Tibial artery (tissue), 4 donors: ENCODE results near the gene ACKR3.
A peak's percentile ranks its signal among the peaks of the same experiment; 100 is the strongest.

Experiments
- DNase-seq, 2 donors: peaks; one replicate each; pipeline ENCODE4 v3.0.0-alpha.2; 2019
- H3K27ac ChIP-seq, 2 donors: fragments of 200-600 bp; sonication (generic) in 1 of 2; 1 replicate in 1 of 2; 2 replicates in 1 of 2; pipeline ENCODE4 v1.5.1; 2018 to 2019; ENCODE audit warnings: mild to moderate bottlenecking in 1 of 2
- H3K27me3 ChIP-seq, 2 donors: fragments of 200-600 bp; sonication (generic) in 1 of 2; one replicate each; pipeline versions ENCODE4 v1.5.1 to v1.6.0; 2016 to 2019
- H3K36me3 ChIP-seq, 3 donors: fragments of 200-600 bp; sonication (generic) in 2 of 3; one replicate each; pipeline ENCODE4 v1.5.1; 2016 to 2019; ENCODE audit warnings: mild to moderate bottlenecking in 2 of 3
- H3K4me1 ChIP-seq, 4 donors: fragments of 200-600 bp; sonication (generic) in 2 of 4; 1 replicate in 3 of 4; 2 replicates in 1 of 4; pipeline ENCODE4 v1.5.1; 2016 to 2019
- H3K4me3 ChIP-seq, 2 donors: fragments of 200-600 bp; sonication (generic) in 1 of 2; 1 replicate in 1 of 2; 2 replicates in 1 of 2; pipeline ENCODE4 v1.5.1; 2018 to 2019; ENCODE audit warnings: mild to moderate bottlenecking in 2 of 2
- H3K9me3 ChIP-seq, 3 donors: fragments of 200-600 bp; sonication (generic) in 1 of 3; one replicate each; pipeline ENCODE4 v1.5.1; 2016 to 2019
- intact Hi-C: fragments of 100-400 bp; cut with DNase I; formaldehyde crosslinking; loops from one replicate; pipeline ENCODE4 v1.15.0; 2023; ENCODE audit warnings: low total_unique reads
- TF ChIP-seq, protein P1 (sequence below), 2 experiments: fragments of 200-600 bp in 1 of 2; fragments of 450-650 bp in 1 of 2; IDR thresholded peaks; one replicate each; pipeline ENCODE4 v1.5.1; 2017 to 2019; ENCODE audit warnings: antibody characterized with exemption in 2 of 2, mild to moderate bottlenecking in 1 of 2, moderate library complexity in 1 of 2

Gene ACKR3

DNA sequence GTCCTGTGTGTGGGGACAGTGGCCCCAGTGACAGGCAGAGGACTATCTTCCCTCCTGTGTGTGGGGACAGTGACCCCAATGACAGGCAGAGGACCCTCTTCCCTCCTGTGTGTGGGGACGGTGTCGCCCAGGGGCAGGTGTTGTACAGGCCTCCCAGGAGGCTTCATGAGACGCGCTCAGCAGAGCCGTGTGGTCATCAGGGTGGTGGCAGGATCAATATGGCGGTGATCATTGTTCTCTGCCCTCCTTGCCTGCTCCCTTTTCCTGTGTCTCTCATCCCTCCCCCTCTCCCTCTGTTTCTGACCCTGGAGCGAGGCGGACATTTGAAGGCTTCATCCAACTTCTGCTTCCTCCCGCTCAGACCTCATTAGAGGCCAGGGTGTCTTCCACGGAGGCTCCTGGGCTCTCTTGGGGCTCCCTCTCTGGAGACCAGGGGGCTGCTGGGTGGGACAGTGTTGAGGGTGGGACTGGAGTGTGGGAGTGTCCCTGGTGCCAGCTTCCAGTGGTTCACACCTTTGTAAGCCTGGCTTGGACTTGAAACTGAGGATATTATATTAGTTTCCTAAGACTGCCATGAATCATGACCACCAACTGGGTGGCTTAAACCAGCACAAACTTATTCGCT is 59.5 kb downstream of the ACKR3 start:
- Histone ChIP-seq H3K4me3 (no peak overlapping the region), H3K27ac (no peak overlapping the region), H3K36me3 (no peaks in the 10 kb centered on the region), H3K27me3 (no peaks in the 10 kb centered on the region), H3K9me3 (no peaks in the 10 kb centered on the region), H3K4me1 (peaks cover 0 to 16% (median 2%) of the 10 kb centered on the region in 4 donors)
- TF ChIP-seq, protein P1, sequence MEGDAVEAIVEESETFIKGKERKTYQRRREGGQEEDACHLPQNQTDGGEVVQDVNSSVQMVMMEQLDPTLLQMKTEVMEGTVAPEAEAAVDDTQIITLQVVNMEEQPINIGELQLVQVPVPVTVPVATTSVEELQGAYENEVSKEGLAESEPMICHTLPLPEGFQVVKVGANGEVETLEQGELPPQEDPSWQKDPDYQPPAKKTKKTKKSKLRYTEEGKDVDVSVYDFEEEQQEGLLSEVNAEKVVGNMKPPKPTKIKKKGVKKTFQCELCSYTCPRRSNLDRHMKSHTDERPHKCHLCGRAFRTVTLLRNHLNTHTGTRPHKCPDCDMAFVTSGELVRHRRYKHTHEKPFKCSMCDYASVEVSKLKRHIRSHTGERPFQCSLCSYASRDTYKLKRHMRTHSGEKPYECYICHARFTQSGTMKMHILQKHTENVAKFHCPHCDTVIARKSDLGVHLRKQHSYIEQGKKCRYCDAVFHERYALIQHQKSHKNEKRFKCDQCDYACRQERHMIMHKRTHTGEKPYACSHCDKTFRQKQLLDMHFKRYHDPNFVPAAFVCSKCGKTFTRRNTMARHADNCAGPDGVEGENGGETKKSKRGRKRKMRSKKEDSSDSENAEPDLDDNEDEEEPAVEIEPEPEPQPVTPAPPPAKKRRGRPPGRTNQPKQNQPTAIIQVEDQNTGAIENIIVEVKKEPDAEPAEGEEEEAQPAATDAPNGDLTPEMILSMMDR (IDR thresholded peaks at IDR 0.05) = no peak
- intact Hi-C loops = no loop called here
- DNase-seq = peak in 1 of 2 donors; percentile 53

DNA sequence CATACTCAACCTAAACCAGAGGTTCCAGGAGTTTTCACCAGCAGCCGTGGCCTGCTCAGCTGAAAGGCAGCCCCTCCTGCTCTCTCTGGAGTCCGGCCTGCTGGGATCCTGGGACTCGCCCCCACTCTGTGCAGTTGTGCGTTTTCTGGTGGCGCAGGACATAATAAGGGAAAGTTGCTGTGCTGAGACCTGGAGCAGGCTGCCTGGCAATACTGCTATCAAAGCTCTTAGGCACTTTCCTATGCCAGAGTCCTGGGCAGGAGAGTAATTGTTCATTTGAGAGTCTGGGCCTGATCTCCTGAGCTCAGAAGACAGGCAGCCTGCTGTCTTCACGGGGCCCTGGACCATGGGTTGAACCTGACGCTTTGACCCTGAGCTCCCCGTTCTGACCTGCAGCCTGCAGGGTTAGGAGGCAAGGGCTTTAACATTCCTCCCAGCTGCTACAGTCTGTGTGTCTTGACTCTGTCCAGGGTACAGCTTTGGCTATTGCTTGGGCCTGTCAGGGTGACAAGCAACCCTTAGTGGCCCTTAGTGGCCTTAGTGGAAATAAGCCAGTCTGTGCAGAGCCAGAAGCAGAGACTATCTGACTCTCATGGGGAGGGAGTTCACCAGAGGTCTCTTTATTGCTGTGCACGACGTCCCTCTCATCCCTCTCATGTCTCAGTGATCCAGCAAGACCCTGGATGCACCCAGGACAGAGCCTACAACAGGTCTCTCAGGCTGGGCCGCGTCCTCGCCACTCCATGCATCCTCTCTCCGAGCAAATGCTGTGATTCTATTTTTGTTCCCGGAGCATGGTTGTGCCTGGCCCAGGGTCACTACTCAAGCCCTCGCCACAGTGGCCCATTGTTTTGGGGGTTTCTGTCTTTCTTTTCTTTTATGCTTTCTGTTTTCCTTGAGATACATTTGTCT is 60.6 kb downstream of the ACKR3 start:
- Histone ChIP-seq H3K4me1 (peaks cover 0 to 16% (median 2%) of the 10 kb centered on the region in 4 donors), H3K27ac (no peak overlapping the region), H3K4me3 (no peak overlapping the region), H3K27me3 (no peaks in the 10 kb centered on the region), H3K9me3 (no peaks in the 10 kb centered on the region), H3K36me3 (no peaks in the 10 kb centered on the region)
- intact Hi-C loops = no loop called here
- TF ChIP-seq, protein P1 (IDR thresholded peaks at IDR 0.05) = no peak
- DNase-seq = peak; percentile 15 to 48

DNA sequence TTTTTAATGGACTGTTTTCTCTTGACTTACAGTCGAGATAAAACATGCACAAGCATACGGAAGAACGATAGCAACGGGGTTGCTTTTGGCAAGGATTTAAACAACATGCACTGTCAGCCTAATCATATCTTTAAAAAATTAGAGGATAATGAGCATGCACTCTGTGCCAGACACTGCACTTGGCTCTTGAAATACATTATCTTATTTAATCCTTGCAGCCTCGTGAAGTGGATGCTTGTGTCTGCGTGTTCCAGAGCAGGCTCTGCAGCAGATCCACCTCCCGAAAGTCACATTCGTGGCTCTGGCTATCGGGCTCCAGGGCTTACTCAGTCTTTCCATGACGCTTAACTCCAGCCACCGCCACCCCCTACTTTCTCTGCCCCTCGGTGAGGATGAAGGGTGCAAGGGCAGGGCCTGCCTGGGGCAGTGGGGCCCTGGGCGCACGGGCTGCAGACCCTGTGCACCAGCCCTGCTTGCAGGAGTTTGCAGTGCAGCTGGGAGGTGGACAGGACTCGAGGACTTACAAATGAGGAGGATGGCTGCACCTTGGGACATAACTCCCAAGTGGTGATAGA is 61.7 kb downstream of the ACKR3 start:
- TF ChIP-seq, protein P1 (IDR thresholded peaks at IDR 0.05) = no peak
- intact Hi-C loops = no loop called here
- H3K36me3 ChIP-seq = no peaks in the 10 kb centered on the region
- no peak overlapping the region for H3K27ac ChIP-seq
- H3K9me3 ChIP-seq = no peaks in the 10 kb centered on the region
- H3K27me3 ChIP-seq = no peaks in the 10 kb centered on the region
- H3K4me1 ChIP-seq = peaks cover 0 to 16% (median 2%) of the 10 kb centered on the region in 4 donors
- DNase-seq = peak; percentile 20 to 53
- no peak overlapping the region for H3K4me3 ChIP-seq

DNA sequence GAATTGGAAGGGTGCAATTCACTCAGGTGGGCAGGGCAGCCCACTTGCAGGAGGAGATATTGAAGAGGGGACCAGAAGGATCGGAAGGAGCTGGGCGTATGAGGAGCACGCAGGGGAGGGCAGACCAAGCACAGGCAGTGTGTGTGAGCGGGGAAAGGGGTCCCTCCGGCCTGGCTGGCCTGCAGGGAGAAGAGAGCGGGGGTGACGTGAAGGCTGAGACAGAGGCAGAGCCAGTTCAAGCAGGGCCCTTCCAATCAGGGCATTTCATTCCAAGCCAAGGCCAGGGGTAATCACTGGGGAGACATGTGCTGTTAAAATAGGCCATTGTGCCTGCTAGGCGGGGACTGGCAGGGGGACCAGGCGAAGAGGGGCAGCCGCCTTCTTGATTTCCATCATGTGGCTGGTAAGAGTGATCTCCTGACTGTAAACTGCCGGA is 62.2 kb downstream of the ACKR3 start:
- H3K27me3 ChIP-seq = no peaks in the 10 kb centered on the region
- no peaks in the 10 kb centered on the region for H3K36me3 ChIP-seq
- H3K4me1 ChIP-seq = peaks cover 0 to 16% (median 2%) of the 10 kb centered on the region in 4 donors
- TF ChIP-seq, protein P1 (IDR thresholded peaks at IDR 0.05) = no peak
- H3K27ac ChIP-seq = no peak overlapping the region
- DNase-seq = peak; percentile 16 to 54
- no peak overlapping the region for H3K4me3 ChIP-seq
- no peaks in the 10 kb centered on the region for H3K9me3 ChIP-seq
- intact Hi-C loops = no loop called here
